HG03066 (cell line): ENCODE results near the gene CNTNAP2.

ENCODE experiments used
- ATAC-seq: cut with Tn5 transposase; IDR thresholded peaks from one replicate; pipeline ENCODE4 v1.9.1; 2021; ENCODE audit warnings: low read depth; ENCODE audit not compliant: unreplicated experiment

CNTNAP2 gene

DNA sequence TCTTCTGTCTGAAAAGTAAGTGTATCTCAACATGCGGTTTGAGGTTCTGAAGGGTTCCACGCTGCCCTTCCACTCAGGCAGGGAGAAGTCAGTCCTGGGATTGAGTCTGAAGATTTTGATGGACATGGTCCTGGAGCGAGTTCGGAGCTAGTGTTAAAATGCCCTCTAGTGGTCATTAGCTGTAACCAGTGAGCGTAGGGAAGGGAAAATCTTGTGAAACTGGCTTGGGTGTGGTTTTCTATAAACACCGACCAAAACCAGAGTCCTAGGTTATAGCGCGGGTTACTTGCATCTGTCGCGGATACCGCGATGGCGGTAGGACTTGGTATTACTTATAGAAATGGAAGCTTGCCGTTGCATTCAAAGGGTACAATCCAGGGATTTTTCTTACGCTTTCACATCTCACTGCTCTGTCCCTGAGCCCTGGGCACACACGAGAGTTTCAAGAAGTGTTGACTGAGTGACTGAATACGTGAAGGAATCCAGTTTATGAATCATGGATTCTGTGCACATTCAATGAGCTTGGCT is 2125.8 kb downstream of the CNTNAP2 start:
- ATAC-seq, result peak; percentile 92

DNA sequence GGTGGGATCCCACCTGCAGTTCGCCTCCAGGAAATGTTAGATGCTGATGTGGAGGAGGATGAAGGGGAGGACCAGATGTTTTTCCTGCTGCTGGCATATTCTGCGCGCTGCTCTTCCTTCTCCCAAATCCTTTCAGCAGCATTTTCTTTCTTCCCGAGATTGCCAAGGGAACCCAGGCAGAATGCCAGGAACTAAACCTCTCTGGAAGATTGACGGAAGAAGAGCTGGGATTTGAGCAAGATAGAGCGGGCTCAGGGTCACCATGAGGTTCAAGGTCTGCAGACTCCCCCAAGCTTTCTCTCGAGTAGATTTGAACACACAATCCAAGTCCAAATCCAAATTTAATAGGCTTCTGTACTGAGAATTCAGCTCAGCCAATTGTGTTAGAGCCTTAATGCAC is 2128.8 kb downstream of the CNTNAP2 start:
- no peak for ATAC-seq

DNA sequence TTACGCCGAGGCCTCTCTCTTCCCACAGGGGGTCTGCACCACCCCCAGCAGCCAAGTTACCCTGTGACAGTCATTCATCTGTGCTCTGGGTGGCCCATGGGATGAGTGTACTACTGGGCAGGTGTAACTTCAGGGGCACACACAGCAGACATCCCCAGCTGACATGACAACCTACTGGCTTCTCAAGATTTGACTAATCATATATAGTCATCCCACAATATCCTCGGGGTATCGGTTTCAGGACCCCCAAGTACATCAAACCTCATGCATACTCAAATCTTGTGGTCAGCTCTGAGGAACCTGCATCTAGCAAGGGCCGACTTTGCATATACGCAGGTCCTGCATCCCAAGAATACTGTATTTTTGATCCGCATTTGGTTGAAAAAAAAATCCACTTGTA is 2137.0 kb downstream of the CNTNAP2 start:
- peak; percentile 72 for ATAC-seq

DNA sequence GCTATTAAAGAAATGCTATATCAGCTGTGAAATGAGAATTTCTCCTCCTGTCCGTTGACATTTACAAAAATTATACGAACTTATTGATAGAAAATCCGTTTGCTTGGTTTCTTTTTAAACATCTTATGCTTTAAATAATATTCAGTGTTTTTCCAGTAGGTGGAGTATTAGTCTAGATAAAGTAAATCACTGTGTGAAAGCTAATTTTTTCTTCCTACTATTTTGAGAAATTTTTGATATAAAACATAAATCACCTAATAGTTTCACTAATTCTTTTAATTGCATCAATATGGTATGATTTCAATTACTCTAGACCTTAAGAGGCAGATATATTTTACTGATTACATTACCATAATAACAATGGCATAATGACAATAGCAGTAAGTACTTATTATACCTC is 2138.7 kb downstream of the CNTNAP2 start:
- no peak for ATAC-seq

DNA sequence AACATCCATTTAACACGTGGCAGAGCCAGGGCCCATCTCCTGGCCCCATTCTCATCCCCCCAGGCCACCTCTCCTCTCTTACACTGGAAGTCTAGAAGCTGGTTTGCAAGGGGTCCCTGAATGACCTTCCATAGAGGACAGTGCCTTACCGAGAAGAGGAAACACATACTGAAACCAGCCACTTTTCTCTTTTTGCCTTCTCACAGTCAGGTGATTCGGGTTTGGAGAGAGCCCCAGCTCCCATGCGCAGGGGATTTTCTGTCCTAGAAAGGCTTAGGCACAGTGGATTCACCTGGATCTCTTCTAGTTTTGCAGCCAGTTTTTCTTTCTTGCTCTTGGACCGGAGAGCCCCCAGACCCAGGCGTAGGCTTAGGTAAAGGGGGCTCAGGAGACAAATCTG is 2139.8 kb downstream of the CNTNAP2 start:
- ATAC-seq, result no peak

DNA sequence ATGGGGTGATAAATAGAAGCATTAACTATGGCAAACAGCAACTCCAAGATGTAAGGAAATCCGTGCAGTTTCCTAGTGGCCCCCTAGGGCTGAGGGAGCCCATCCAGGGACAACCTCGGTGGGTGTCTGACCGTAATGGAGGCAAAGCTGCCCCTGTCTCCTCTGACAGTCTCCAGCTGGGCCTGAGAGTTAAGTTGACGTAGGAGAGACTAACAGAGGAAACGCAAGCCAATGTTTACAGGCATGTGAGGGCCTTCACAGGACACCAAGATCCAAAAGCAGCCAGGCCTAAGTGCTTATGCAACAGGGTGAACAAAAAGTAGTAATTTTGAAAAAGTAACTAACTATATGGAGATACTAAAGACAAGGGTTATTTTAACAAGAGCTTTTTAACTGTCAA is 2144.0 kb downstream of the CNTNAP2 start:
- ATAC-seq, result no peak

DNA sequence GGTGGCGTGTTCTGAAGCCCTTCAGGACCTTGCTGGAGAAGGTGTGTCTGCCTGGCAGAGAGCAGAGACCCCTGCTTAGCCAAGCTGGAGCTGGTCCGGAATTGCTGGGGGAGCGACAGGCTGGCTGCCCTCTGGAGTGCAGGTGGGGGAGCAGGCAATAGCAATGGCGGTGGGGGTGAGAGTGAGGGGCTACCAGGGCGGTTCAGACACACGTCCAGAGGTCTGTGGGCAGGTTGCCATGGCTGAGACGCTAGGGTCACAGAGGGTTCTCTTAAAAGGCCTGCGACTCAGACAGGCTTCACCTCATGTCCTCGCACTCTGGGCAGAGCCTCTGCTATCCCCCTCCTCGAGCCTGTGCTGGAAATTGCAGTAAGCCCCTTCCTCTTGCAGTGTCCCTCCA is 2144.9 kb downstream of the CNTNAP2 start:
- ATAC-seq, result no peak

DNA sequence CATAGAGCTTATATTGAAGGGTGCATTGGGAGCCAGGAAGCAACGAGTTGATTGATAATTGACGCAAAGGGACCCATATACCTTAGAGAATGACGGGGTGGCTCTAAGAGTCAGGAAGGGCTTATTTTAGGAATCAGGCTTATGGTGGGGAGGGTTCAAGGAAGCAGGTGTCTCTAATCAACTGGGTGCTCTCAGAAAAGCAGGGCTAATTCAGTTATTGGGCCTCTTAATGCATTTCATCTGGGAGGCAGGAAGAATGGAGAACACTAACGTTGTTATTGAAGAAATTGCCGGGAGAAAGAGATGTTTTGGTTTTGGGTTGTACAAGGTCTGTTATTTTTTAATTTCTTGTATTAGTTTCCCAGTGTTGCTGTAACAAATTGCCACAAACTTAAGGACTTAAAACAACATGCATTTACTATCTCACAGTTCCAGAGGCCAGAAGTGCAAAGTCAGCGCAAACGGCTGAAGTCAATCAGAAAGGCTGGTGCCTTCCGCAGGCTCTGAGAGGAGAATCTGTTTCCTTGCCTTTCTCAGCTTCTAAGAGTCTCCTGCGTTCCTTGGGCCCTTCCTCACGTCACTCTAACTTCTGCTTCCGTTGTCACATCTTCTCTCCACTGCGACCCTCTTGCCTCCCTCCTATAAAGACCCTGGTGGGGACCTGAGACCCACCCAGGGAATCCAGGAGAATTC is 2145.5 kb downstream of the CNTNAP2 start:
- ATAC-seq, result no peak

DNA sequence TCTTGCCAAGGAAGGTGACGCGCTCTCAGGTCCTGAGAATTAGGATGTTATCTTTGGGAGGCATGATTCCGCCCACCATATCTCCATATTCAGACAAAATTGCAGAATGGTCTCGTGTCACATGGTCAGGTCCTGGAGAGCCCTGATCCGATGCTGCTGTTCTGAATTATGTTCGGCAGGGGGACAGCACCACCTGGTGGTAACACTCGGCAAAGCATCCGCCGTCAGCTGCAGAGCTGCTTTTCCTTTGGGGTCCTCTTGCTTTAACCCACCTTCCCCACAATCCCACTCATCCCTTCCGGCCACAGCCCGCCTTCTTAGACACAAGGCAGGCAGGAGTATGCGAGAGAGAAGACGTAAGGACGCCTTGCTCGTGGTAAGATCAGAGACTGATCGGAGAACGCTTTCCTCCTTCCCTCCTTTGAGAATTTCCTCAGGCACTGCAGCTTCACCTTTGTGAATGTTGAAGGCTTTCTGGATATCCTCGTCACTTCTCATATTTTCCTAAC is 2146.2 kb downstream of the CNTNAP2 start:
- peak; percentile 73 for ATAC-seq

DNA sequence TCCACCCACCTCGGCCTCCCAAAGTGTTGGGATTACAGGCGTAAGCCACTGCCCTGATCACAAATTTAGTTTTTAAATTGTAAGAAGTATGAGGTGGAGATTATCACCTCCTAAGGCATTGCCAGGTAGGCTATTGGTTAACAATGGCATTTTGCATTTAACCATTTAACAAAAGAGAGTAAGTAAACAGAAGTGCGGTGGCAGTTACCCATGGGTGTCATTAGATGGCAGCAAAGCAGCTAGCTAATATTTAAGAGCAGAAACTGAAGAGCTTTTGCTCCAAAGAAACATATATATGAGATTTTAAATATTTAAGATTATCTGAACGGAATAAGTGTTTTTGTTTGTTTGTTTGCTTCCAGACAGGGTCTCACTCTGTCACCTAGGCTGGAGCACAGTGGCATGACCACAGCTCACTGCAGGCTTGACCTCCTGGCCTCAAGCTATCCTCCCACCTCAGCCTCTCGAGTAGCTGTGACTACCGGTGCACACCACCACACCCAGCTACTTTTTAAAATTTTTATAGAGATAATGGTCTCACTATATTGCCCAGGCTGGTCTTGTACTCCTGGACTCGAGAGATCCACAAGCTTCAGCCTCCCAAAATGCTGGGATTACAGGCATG is 2148.4 kb downstream of the CNTNAP2 start:
- ATAC-seq, result peak; percentile 48

DNA sequence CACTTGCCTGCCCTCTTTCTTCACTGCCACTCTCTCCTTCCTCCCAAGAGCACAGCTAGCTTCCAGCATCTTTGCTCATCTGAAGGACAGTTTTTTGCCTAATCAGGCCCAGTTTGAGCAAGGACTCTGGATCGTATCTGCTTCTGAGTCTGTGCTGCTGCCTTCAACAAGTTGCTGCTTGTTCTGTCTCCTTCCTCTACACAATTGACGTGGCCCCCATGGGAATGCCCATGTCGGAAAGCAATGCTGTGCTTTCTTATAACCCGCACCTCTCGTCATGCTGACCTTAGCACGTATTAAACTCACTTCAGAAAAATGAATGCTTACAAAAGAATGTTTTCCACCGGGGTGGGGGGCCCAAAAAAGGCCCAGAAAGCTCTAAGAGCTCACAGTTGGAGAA is 2149.3 kb downstream of the CNTNAP2 start:
- no peak for ATAC-seq

DNA sequence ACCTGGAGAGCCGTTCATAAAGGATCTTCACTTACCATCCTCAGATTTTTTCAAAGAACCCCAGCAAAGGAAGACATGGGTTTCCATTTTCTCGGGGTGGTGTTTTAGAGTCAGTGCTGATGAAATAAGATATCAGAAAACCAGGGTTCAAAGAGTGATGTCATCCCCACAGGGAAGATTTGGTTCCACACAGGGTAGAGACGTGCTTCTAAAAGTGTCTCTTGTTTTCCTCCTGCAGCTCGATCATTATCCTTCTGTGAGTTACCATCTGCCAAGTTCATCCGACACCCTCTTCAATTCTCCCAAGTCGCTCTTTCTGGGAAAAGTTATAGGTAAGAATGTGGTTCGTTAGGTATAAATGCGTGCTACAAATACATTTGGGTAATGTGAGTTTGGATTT is 2150.2 kb downstream of the CNTNAP2 start:
- no peak for ATAC-seq

DNA sequence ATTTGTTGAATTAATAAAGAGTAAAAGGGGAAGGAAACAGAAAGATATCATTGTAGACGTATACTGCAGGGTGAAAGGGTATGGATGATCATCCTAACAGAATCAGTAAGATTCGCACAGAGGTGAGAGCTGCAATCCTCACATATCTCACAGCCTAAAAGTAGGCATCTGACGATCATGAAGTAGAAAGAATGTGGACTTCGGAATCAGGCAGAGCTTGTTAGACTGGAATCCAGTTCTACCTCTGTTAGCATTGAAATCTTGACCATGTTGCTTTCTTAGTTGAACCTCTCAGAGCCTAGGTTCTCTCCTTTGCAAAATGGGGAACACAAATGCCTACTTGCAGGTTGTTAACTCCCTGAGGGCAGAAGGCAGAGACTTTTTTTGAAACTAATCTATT is 2154.0 kb downstream of the CNTNAP2 start:
- ATAC-seq, result no peak

DNA sequence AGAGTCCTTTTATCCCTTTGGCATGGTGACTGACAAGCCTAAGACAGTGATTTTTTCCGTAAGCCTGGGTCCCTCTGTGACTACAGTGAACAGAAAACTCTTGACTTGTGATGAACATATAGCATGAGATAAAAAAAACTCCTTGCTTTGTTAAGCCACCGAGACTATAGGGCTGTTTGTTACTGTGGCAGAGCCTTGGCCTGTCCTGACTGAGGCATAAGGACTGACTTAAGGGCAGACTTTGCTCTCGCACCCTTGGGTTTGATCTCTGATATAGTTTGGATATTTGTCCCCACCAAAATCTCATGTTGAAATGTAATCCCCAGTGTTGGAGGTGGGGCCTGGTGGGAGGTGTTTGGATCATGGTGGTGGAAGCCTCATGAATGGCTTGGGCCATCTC is 2157.5 kb downstream of the CNTNAP2 start:
- ATAC-seq, result no peak

DNA sequence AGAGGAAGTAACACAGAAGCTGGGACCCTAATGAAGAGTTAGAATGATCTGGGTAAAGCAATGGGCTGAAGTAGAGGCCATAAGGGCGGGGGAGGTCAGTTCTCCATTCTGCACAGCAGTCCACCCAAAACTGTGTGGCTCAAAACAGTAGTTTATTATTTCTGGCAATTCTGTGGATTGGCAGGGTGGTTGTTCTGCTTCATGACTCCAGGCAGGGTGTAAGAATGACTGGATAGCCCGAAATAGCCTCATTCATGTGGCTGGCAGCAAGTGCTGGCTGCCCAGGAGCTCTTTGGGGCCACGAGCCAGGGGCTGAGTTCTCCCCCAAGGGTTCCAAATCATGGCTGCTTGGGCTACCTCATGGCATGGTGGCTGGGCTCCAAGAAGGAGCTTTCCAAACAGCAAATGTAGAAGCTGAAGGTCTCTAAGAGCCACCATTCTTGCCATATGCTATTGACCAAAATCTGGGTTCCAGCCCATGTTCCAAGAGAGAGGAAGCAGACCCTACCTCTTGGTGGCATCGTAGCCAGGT is 2158.8 kb downstream of the CNTNAP2 start:
- no peak for ATAC-seq

DNA sequence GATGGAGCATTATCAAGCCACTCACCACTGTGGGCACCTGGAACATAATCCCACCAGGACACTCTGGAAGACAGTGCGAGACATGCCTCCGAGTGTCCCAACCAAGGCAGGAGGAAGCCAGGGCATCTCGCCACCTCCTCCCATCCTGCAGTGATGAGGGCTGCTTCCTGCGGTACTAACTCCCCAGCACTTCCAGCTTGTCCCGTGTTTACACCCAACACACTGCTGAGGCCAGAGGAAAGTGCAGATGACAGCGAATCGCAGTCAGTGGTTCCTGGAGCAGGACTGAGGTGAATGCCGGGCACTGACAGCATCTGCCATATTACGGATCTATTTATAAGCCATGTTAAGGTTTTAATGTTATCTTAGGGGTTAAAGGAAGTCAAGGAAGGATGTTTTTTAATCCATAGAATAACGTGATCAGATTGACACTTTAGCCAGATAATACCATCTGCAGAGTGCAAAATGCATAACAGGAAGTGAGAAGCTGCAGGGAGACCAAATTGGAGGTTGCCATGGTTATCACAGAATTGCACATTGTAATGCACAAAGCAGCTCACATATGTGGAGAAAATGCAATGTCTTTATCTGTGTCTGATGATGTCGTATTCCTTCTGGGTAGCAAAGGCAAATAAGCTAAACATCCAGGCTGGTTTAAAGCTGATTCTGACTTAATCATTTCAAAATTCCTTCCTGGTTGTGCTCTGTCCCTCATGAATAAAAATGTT is 2159.9 kb downstream of the CNTNAP2 start:
- no peak for ATAC-seq

DNA sequence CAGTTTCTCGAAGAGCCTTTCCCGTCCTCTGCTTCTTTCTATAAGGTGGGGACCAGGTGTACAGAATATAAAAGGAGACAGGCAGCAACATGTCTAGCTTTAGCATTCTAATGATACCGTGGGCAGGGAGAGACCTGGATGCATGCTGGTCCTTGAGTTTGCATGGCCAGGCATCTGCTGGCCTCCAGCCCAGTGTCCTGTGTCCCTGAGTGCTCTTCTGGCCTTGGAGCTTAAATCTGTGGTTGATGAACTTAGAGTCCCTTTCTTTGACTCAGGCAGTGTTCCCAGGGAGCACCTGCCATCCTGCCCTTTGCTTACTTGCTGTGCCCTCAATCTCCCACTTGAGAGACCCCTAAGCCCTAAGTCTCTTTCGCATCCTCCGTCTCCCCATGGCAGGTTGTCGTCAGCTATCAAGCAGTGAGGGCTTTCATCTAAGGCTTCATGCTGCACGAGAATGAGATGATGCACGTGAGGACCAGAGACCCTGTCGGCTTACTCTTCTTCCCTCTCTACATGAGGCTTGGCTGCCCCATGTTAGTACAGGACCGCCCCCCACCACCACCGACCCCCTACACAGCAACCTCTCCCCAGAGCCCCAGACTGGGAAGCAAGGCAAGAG is 2160.6 kb downstream of the CNTNAP2 start:
- ATAC-seq, result no peak

DNA sequence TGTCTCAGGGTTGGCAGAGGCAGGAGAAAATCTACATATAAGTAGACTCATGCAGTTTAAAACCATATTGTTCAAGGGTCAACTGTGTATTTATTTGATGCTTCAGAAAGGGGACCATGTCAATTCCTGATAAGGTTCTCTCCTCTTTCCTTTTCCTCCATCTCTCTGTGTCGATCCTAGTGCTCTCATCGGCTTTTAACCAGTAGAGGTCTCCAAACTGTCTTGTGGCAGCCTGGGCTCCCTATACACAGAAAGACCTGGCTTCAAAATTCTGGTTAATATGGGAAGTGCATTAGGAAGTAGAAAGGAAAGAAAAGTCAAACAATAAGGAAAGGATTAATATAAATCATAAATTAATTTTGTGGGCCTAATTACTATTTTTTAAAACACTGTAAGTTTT is 2169.5 kb downstream of the CNTNAP2 start:
- ATAC-seq, result no peak

DNA sequence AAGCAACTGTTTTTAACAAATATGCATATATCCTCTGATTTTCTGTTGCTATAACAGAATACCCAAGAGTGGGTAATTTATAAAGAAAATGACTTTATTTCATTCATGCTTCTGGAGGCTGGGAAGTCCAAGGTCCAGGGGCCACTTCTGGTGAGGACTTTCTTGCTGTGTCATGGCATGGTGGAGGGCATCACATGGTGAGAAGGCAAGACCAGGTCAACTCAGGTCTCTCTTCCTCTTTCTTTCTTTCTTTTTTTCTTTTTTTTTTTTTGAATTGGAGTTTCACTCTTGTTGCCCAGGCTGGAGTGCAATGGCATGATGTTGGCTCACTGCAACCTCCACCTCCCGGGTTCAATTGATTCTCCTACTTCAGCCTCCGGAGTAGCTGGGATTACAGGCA is 2170.9 kb downstream of the CNTNAP2 start:
- ATAC-seq, result no peak

DNA sequence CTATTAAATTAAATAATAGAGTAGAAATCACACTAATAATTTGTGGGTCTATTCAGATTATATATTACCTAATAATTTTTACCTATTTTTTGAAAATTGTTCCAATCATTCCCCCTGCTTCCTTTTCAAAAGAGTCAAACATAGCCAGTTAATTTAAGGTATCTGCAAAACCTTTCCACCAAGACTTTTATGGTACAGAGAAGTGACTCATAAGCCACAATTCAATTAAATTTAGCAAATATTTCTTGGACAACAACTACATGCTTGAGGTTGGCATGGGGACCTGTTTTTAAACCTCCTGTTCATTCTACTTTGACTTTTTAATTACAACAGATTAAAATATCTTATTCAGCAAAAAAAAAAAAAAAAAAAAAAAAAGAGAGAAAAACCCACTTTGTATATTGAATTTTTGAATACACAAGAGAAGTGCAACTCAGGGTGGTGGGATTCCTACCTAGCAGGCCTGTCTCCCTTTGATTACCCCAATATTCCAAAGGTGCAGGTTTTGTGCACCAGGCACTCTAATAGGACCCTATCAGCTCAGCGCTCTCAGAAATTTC is 2172.1 kb downstream of the CNTNAP2 start:
- ATAC-seq, result no peak
